WTC11 (cell line): Measurements from ENCODE around the gene INHA. TPM values are rescaled to one million over a fixed set of nuclear protein-coding genes. Genes with fewer than 3 reads are reported as not detected.

ENCODE experiments used
- ATAC-seq: fragments of 200-7000 bp; cut with Tn5 transposase; 2 replicates; pipeline ENCODE4 v1.10.0; 2021; ENCODE audit warnings: mild to moderate bottlenecking, moderate library complexity
- CTCF ChIA-PET: fragments of 300-600 bp; sonication (Branson Sonifier 250); formaldehyde crosslinking; loops from one replicate; lab custom pipeline; 2021; ENCODE audit warnings: antibody characterized with exemption; lab: Charles Lee
- POLR2A ChIA-PET: fragments of 350-600 bp; sonication (Branson Sonifier 250); formaldehyde crosslinking; loops from one replicate; lab custom pipeline; 2021; ENCODE audit warnings: antibody characterized with exemption; lab: Charles Lee
- DNase-seq: peaks from one replicate; pipeline ENCODE4 v3.0.0; 2021; ENCODE audit warnings: low spot score
- H3K27ac Mint-ChIP-seq: 2 replicates; pipeline ENCODE4 v1.8.0; 2021; ENCODE audit warnings: mixed read lengths
- H3K27me3 Mint-ChIP-seq: 2 replicates; pipeline ENCODE4 v1.8.0; 2021; ENCODE audit warnings: low read depth, mild to moderate bottlenecking, moderate library complexity, mixed read lengths
- H3K36me3 Mint-ChIP-seq: 2 replicates; pipeline ENCODE4 v1.8.0; 2021; ENCODE audit warnings: mixed read lengths
- H3K4me1 Mint-ChIP-seq: 2 replicates; pipeline ENCODE4 v1.8.0; 2022; ENCODE audit warnings: mixed read lengths
- H3K4me3 Mint-ChIP-seq: 2 replicates; pipeline ENCODE4 v1.8.0; 2021; ENCODE audit warnings: mild to moderate bottlenecking, moderate library complexity, mixed read lengths
- H3K9me3 Mint-ChIP-seq: 2 replicates; pipeline ENCODE4 v1.8.0; 2021; ENCODE audit warnings: mixed read lengths
- AR ChIP-seq: fragments of 250-450 bp; sonication (Bioruptor Pico); IDR thresholded peaks from 2 replicates; pipeline ENCODE4 v1.9.0; 2021; ENCODE audit warnings: mild to moderate bottlenecking
- ATF2 ChIP-seq: sonication (generic); formaldehyde crosslinking; IDR thresholded peaks from 2 replicates; pipeline ENCODE4 v1.8.1; 2022; ENCODE audit warnings: low read depth, missing genetic modification reagents, borderline replicate concordance
- E2F5 ChIP-seq: sonication (generic); formaldehyde crosslinking; IDR thresholded peaks from 2 replicates; pipeline ENCODE4 v1.8.1; 2022; ENCODE audit warnings: mild to moderate bottlenecking, moderate library complexity, missing genetic modification reagents
- ELF4 ChIP-seq: sonication (generic); formaldehyde crosslinking; IDR thresholded peaks from 2 replicates; pipeline ENCODE4 v1.8.1; 2022; ENCODE audit warnings: low read depth, mild to moderate bottlenecking, moderate library complexity, missing genetic modification reagents
- ESRRA ChIP-seq: sonication (generic); formaldehyde crosslinking; IDR thresholded peaks from 2 replicates; pipeline ENCODE4 v1.8.1; 2022; ENCODE audit warnings: mild to moderate bottlenecking, missing genetic modification reagents, borderline replicate concordance
- ETV6 ChIP-seq: sonication (generic); formaldehyde crosslinking; IDR thresholded peaks from 2 replicates; pipeline ENCODE4 v1.8.1; 2022; ENCODE audit warnings: mild to moderate bottlenecking, missing genetic modification reagents
- FOXP1 ChIP-seq: sonication (generic); formaldehyde crosslinking; IDR thresholded peaks from 2 replicates; pipeline ENCODE4 v1.8.0; 2022; ENCODE audit warnings: missing genetic modification reagents, mild to moderate bottlenecking, moderate library complexity, borderline replicate concordance
- GABPB1 ChIP-seq: sonication (generic); formaldehyde crosslinking; IDR thresholded peaks from 2 replicates; pipeline ENCODE4 v1.8.1; 2023; ENCODE audit warnings: mild to moderate bottlenecking, missing genetic modification reagents
- JUN ChIP-seq: sonication (generic); formaldehyde crosslinking; IDR thresholded peaks from 2 replicates; pipeline ENCODE4 v1.8.0; 2023; ENCODE audit warnings: mild to moderate bottlenecking, missing genetic modification reagents
- RELA ChIP-seq: sonication (generic); formaldehyde crosslinking; IDR thresholded peaks from 2 replicates; pipeline ENCODE4 v1.8.1; 2022; ENCODE audit warnings: missing genetic modification reagents, mild to moderate bottlenecking, borderline replicate concordance
- TCF7 ChIP-seq: sonication (generic); formaldehyde crosslinking; IDR thresholded peaks from 2 replicates; pipeline ENCODE4 v1.8.0; 2022; ENCODE audit warnings: mild to moderate bottlenecking, low read depth, missing genetic modification reagents, moderate library complexity
- ZNF121 ChIP-seq: sonication (generic); formaldehyde crosslinking; IDR thresholded peaks from 2 replicates; pipeline ENCODE4 v1.8.0; 2023; ENCODE audit warnings: missing genetic modification reagents
- ZNF416 ChIP-seq: fragments of 250-450 bp; sonication (Bioruptor Pico); IDR thresholded peaks from 2 replicates; pipeline ENCODE4 v1.9.0; 2021; ENCODE audit warnings: mild to moderate bottlenecking, inconsistent platforms
- ZNF423 ChIP-seq: fragments of 250-450 bp; sonication (Bioruptor Pico); IDR thresholded peaks from 2 replicates; pipeline ENCODE4 v2.1.2; 2022; ENCODE audit warnings: mild to moderate bottlenecking, moderate library complexity
- total RNA-seq: library from RNA; stranded (reverse); gene quantifications from 3 replicates; pipeline ENCODE4 v1.2.3, GENCODE V29; 2021
- TF ChIP-seq, protein P1 (sequence below): sonication (generic); formaldehyde crosslinking; IDR thresholded peaks from 2 replicates; pipeline ENCODE4 v1.8.0; 2023; ENCODE audit warnings: missing genetic modification reagents, mild to moderate bottlenecking, borderline replicate concordance
- TF ChIP-seq, protein P2 (sequence below): sonication (generic); formaldehyde crosslinking; IDR thresholded peaks from 2 replicates; pipeline ENCODE4 v1.8.0; 2022; ENCODE audit warnings: mild to moderate bottlenecking, missing genetic modification reagents
- TF ChIP-seq, protein P3 (sequence below): sonication (generic); formaldehyde crosslinking; IDR thresholded peaks from 2 replicates; pipeline ENCODE4 v1.8.1; 2023; ENCODE audit warnings: mild to moderate bottlenecking, moderate library complexity, missing genetic modification reagents

The INHA gene
- total RNA-seq, 1 experiment from 2014 or later: 1.4 TPM

DNA sequence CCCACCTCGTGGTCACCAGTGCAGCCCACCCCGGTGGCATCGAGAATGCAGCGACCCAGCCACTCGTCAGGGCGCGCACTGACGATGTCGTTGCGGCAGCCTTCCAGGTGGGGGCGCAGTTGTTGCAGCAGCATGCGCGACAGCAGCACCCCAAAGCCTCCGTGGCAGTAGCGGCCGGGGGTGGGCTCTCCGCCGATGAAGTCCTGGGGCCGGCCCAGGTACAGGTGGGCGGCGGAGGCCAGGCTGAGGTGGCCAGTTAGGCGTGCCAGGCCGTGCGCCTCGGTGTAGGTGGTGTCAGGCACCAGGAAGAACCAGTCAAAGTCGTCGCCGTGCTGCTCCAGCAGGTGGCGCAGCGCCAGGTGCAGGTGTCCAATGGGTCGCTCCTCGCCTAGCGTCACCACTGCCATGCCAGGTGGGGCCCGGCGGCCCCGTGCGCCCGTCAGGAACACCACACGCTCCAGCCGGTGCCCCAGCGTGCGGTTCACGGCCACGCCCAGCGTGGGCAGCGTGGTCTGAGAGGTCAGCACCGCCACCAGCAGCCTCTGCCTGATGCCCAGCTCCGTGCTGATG lies 30.4 kb upstream of the INHA start (continued):
- TF ChIP-seq, protein P1, sequence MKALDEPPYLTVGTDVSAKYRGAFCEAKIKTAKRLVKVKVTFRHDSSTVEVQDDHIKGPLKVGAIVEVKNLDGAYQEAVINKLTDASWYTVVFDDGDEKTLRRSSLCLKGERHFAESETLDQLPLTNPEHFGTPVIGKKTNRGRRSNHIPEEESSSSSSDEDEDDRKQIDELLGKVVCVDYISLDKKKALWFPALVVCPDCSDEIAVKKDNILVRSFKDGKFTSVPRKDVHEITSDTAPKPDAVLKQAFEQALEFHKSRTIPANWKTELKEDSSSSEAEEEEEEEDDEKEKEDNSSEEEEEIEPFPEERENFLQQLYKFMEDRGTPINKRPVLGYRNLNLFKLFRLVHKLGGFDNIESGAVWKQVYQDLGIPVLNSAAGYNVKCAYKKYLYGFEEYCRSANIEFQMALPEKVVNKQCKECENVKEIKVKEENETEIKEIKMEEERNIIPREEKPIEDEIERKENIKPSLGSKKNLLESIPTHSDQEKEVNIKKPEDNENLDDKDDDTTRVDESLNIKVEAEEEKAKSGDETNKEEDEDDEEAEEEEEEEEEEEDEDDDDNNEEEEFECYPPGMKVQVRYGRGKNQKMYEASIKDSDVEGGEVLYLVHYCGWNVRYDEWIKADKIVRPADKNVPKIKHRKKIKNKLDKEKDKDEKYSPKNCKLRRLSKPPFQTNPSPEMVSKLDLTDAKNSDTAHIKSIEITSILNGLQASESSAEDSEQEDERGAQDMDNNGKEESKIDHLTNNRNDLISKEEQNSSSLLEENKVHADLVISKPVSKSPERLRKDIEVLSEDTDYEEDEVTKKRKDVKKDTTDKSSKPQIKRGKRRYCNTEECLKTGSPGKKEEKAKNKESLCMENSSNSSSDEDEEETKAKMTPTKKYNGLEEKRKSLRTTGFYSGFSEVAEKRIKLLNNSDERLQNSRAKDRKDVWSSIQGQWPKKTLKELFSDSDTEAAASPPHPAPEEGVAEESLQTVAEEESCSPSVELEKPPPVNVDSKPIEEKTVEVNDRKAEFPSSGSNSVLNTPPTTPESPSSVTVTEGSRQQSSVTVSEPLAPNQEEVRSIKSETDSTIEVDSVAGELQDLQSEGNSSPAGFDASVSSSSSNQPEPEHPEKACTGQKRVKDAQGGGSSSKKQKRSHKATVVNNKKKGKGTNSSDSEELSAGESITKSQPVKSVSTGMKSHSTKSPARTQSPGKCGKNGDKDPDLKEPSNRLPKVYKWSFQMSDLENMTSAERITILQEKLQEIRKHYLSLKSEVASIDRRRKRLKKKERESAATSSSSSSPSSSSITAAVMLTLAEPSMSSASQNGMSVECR (CRISPR knock-in tag): 0 out of 2 replicates have a peak, but pooled peaks have one; percentile 52
- TF ChIP-seq, protein P2, sequence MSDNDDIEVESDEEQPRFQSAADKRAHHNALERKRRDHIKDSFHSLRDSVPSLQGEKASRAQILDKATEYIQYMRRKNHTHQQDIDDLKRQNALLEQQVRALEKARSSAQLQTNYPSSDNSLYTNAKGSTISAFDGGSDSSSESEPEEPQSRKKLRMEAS: peak; percentile 86
- TF ChIP-seq E2F5 (CRISPR knock-in tag) (peak; percentile 15; the same call in 1 of the 2 replicates), GABPB1 (CRISPR knock-in tag) (peak; percentile 75), FOXP1 (CRISPR knock-in tag) (peak; percentile 94), AR (CRISPR knock-in tag) (no peak), ZNF121 (peak; percentile 35; the same call in 1 of the 2 replicates), TCF7 (CRISPR knock-in tag) (no peak), ETV6 (CRISPR knock-in tag) (peak; percentile 74; the same call in 1 of the 2 replicates)

DNA sequence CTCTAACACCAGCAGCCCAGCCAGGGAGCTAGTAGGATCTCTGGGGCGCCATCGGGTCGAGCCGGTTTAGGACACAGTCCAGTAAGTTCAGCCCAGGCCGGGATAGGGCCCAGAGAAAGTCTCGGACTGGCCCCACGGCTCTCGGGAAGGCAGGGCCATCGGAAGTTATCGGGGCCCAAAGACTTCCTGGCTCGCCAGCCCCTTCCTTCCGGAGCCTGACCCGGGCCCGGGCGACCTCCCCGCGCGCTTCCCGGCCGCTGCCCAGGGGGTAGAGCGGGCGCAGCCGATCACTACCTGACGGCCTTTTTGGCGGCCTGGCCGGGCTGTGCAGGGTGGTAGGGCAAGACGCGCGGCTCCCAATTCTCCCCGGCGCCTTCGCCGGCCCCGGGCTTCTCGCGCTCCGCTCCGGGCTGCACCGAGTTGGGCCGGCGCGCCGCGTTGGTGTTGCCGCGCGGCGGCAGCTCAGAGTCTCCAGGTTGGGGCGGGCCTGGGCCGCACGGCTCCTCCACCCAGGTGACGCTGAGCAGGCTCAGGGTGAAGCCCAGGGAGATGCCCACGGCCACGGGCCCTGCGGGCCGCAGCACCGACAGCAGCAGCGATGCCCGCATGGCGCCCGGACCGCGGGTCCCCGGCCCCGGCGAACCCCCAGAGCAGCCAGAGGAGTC lies 29.0 kb upstream of the INHA start:
- Mint-ChIP-seq H3K27ac (no peak overlapping the region), H3K4me3 (peak overlapping the region; percentile 86), H3K4me1 (peaks cover 24% of the 10 kb centered on the region), H3K9me3 (no peaks in the 10 kb centered on the region), H3K36me3 (peaks cover 28% of the 10 kb centered on the region), H3K27me3 (peaks cover 27% of the 10 kb centered on the region)
- POLR2A ChIA-PET: interaction anchor here (0.6 to 2.6 kb wide), 5 partner anchors 9 to 54 kb away, joined by 3 to 15 read pairs (median 4); partner anchors contain the start of gene STK11IP
- ATAC-seq: peak; percentile 2
- CTCF ChIA-PET: interaction anchor here (0.7 to 41.3 kb wide), 21 partner anchors 10 to 140 kb away, joined by 3 to 2316 read pairs (median 4); partner anchors contain the start of genes GMPPA, INHA, OBSL1 and SLC4A3
- no peak for DNase-seq
- TF ChIP-seq ATF2 (CRISPR knock-in tag) (no peak), ELF4 (0 out of 2 replicates have a peak, but pooled peaks have one; percentile 27), JUN (CRISPR knock-in tag) (0 out of 2 replicates have a peak, but pooled peaks have one; percentile 53), ZNF416 (CRISPR knock-in tag) (no peak), RELA (CRISPR knock-in tag) (peak; percentile 21; the same call in 1 of the 2 replicates), ESRRA (CRISPR knock-in tag) (peak; percentile 12; the same call in 1 of the 2 replicates), ZNF423 (CRISPR knock-in tag) (peak; percentile 68; the same call in 1 of the 2 replicates)
- TF ChIP-seq, protein P1 (CRISPR knock-in tag): peak; percentile 80
- TF ChIP-seq, protein P3, sequence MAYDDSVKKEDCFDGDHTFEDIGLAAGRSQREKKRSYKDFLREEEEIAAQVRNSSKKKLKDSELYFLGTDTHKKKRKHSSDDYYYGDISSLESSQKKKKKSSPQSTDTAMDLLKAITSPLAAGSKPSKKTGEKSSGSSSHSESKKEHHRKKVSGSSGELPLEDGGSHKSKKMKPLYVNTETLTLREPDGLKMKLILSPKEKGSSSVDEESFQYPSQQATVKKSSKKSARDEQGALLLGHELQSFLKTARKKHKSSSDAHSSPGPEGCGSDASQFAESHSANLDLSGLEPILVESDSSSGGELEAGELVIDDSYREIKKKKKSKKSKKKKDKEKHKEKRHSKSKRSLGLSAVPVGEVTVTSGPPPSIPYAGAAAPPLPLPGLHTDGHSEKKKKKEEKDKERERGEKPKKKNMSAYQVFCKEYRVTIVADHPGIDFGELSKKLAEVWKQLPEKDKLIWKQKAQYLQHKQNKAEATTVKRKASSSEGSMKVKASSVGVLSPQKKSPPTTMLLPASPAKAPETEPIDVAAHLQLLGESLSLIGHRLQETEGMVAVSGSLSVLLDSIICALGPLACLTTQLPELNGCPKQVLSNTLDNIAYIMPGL (CRISPR knock-in tag): peak; percentile 65; the same call in 1 of the 2 replicates
